ENCODE results near the gene ADIPOR2.
"Not testable (repeated sequence)": the region's sequence is repeated elsewhere in the genome, so short reads cannot be mapped to it uniquely, and the experiment has no call there.

Gene ADIPOR2

DNA sequence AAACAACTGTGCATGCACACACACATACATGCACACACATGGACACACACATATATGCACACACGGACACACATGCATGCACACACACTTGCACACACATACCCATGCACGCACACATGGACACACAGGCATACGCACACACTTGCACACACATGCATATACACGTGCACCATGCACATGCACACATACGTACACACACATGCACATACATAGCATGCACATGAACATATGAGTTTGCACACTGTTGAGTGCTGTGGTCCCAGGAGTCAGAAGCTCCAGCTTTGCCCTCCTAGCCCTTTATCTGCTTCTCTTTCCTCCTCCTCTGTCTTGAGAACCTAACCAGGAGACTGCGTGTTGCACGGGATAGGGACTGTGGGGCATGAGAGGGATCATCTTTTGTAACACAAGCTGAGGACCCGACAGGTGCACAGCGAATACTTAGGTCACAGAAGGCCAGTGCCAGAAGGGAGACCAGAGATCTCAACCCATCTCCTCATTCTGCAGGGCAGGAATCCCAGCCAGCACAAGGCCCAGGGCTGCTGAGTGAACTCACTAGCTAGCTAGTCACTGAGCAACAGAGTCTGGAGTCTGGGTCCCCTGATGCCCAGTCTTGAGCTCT lies 126.0 kb downstream of the ADIPOR2 start:
- Histone ChIP-seq H3K4me1 (peaks cover 85% of the 10 kb centered on the region), H3K27me3 (no peaks in the 10 kb centered on the region), H3K9ac (no peak overlapping the region; the same call in 1 of the 2 replicates)

DNA sequence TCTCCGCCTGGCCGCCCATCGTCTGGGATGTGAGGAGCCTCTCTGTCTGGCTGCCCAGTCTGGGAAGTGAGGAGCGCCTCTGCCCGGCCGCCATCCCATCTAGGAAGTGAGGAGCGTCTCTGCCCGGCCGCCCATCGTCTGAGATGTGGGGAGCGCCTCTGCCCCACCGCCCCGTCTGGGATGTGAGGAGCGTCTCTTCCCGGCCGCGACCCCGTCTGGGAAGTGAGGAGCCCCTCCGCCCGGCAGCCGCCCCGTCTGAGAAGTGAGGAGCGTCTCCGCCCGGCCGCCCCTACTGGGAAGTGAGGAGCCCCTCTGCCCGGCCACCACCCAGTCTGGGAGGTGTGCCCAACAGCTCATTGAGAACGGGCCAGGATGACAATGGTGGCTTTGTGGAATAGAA lies 127.1 kb downstream of the ADIPOR2 start:
- H3K4me1 ChIP-seq: peaks cover 85% of the 10 kb centered on the region
- H3K9ac ChIP-seq, H4K20me1 ChIP-seq, H3K9me3 ChIP-seq, H3K27me3 ChIP-seq, H3K4me2 ChIP-seq, H3K4me3 ChIP-seq, H3K36me3 ChIP-seq, H3K27ac ChIP-seq: not testable (repeated sequence)

More for the DNA sequence above, 126.0 kb downstream of the ADIPOR2 start:
- H3K27ac ChIP-seq: 0 out of 2 replicates have a peak overlapping the region, but pooled peaks have one; percentile 34
- H3K4me3 ChIP-seq: no peak overlapping the region
- TF ChIP-seq Cebpa-rat (IDR thresholded peaks at IDR 0.05): no peak
- peak overlapping the region; percentile 99; the same call in 1 of the 2 replicates for H3K4me2 ChIP-seq
- no peaks in the 10 kb centered on the region for H3K9me3 ChIP-seq
- H4K20me1 ChIP-seq: no peaks in the 10 kb centered on the region
- no peaks in the 10 kb centered on the region; the same call in 1 of the 2 replicates for H3K36me3 ChIP-seq

DNA sequence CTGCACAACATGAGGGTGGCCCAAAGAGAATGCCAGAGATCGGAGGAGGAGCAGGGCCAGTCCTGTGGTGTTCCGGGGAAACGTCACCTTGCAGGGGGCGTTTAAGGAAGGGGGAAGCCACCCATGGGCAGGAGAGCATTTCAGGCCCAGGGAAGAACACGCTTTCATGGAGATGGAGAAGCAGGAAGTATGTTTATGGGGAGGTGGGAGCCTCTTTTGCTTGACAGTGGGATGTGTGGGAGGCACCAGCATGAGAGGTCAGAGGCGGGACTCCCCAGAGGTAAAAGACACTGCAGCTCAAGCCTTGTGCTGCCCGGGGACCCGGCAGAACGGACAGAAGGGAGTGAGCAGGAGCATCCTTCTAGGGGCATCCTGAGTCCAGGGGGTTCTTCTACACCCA lies 128.2 kb downstream of the ADIPOR2 start:
- Histone ChIP-seq H4K20me1 (no peaks in the 10 kb centered on the region), H3K27me3 (no peaks in the 10 kb centered on the region), H3K27ac (no peak overlapping the region), H3K9ac (no peak overlapping the region), H3K4me2 (peak overlapping the region; percentile 97), H3K36me3 (peaks cover 4% of the 10 kb centered on the region; the same call in 1 of the 2 replicates), H3K4me1 (peaks cover 85% of the 10 kb centered on the region), H3K9me3 (no peaks in the 10 kb centered on the region), H3K4me3 (no peak overlapping the region)
- TF ChIP-seq Cebpa-rat (IDR thresholded peaks at IDR 0.05): no peak

- no peaks in the 10 kb centered on the region for H4K20me1 ChIP-seq
- no peak overlapping the region for H3K9ac ChIP-seq
- peaks cover 4% of the 10 kb centered on the region; the same call in 1 of the 2 replicates for H3K36me3 ChIP-seq
- peaks cover 85% of the 10 kb centered on the region for H3K4me1 ChIP-seq
- H3K27me3 ChIP-seq: no peaks in the 10 kb centered on the region
- H3K4me3 ChIP-seq: no peak overlapping the region
- H3K9me3 ChIP-seq: no peaks in the 10 kb centered on the region
- TF ChIP-seq Cebpa-rat (IDR thresholded peaks at IDR 0.05): no peak
- H3K27ac ChIP-seq: peak overlapping the region; percentile 87; the same call in 1 of the 2 replicates
- H3K4me2 ChIP-seq: peak overlapping the region; percentile 97
These were observed 128.7 kb downstream of the ADIPOR2 start for GRCh38 chr12:1819571-1819970.

- peak within 1 kb of the TSS; percentile 56 for H3K4me3 ChIP-seq
- peak within 1 kb of the TSS; percentile 74 for H3K9ac ChIP-seq
- no peaks in the 10 kb centered on the region for H3K27me3 ChIP-seq
- H3K27ac ChIP-seq: peak within 1 kb of the TSS; percentile 87
- H4K20me1 ChIP-seq: no peaks in the 10 kb centered on the region
- H3K4me2 ChIP-seq: peak within 1 kb of the TSS; percentile 97
- peaks cover 85% of the 10 kb centered on the region for H3K4me1 ChIP-seq
- H3K9me3 ChIP-seq: no peaks in the 10 kb centered on the region
- TF ChIP-seq Cebpa-rat (IDR thresholded peaks at IDR 0.05): no peak
- H3K36me3 ChIP-seq: peaks cover 10% of the 10 kb centered on the region
These were observed 129.5 kb downstream of the ADIPOR2 start, which contains the start of gene LRTM2 for GRCh38 chr12:1820191-1820895. Gene LRTM2, plus strand, starts transcription at chr12:1820565. Its CDS starts 7,584 bp downstream, at chr12:1828149.

DNA sequence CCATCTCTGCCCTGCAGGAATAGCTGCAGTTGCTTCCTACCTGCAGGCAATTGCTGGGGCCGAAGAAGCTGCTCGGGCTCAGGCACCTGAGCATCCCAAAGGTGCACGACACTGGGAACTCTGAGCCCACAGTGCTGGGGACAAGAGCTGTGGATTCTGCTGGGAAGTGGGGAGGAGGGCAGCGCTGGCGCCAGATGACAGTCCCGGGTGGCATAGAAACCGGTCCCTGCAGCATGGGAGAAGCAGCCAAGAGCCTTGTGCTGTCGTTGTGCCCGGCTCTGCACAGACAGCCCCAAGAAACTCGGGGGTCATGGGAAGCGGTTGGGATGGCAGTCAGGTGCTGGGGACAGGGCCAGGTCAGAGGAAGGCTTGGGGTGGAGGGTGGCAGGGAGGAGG lies 130.0 kb downstream of the ADIPOR2 start:
- Histone ChIP-seq H3K27me3 (no peaks in the 10 kb centered on the region), H3K9ac (peak overlapping the region; percentile 74), H3K4me3 (peak overlapping the region; percentile 56), H3K9me3 (no peaks in the 10 kb centered on the region), H3K4me2 (peak overlapping the region; percentile 97), H3K4me1 (peaks cover 85% of the 10 kb centered on the region), H3K36me3 (peaks cover 15% of the 10 kb centered on the region), H4K20me1 (no peaks in the 10 kb centered on the region), H3K27ac (peak overlapping the region; percentile 87)
- TF ChIP-seq Cebpa-rat (IDR thresholded peaks at IDR 0.05): no peak

- H3K9ac ChIP-seq: peak overlapping the region; percentile 74
- peaks cover 15% of the 10 kb centered on the region for H3K36me3 ChIP-seq
- peak overlapping the region; percentile 56 for H3K4me3 ChIP-seq
- H3K4me2 ChIP-seq: peak overlapping the region; percentile 97
- H4K20me1 ChIP-seq: no peaks in the 10 kb centered on the region
- TF ChIP-seq Cebpa-rat (IDR thresholded peaks at IDR 0.05): no peak
- H3K4me1 ChIP-seq: peaks cover 85% of the 10 kb centered on the region
- peak overlapping the region; percentile 87 for H3K27ac ChIP-seq
- no peaks in the 10 kb centered on the region for H3K9me3 ChIP-seq
- no peaks in the 10 kb centered on the region for H3K27me3 ChIP-seq
These were observed 130.9 kb downstream of the ADIPOR2 start for GRCh38 chr12:1821805-1822204.

- no peaks in the 10 kb centered on the region for H3K27me3 ChIP-seq
- no peaks in the 10 kb centered on the region for H4K20me1 ChIP-seq
- peak overlapping the region; percentile 56 for H3K4me3 ChIP-seq
- TF ChIP-seq Cebpa-rat (IDR thresholded peaks at IDR 0.05): no peak
- no peaks in the 10 kb centered on the region for H3K9me3 ChIP-seq
- H3K36me3 ChIP-seq: peaks cover 15% of the 10 kb centered on the region; the same call in 1 of the 2 replicates
- H3K9ac ChIP-seq: peak overlapping the region; percentile 74
- peak overlapping the region; percentile 97 for H3K4me2 ChIP-seq
- H3K27ac ChIP-seq: peak overlapping the region; percentile 87
- H3K4me1 ChIP-seq: peaks cover 88% of the 10 kb centered on the region
These were observed 131.8 kb downstream of the ADIPOR2 start for GRCh38 chr12:1822699-1823098.

- TF ChIP-seq Cebpa-rat (IDR thresholded peaks at IDR 0.05): no peak
- Histone ChIP-seq H3K4me2 (peak overlapping the region; percentile 97), H3K36me3 (peaks cover 15% of the 10 kb centered on the region), H3K27me3 (no peaks in the 10 kb centered on the region), H3K9me3 (no peaks in the 10 kb centered on the region), H4K20me1 (no peaks in the 10 kb centered on the region), H3K9ac (peak overlapping the region; percentile 74), H3K27ac (peak overlapping the region; percentile 87), H3K4me3 (peak overlapping the region; percentile 56; the same call in 1 of the 2 replicates), H3K4me1 (peaks cover 93% of the 10 kb centered on the region)
These were observed 132.4 kb downstream of the ADIPOR2 start for GRCh38 chr12:1823237-1823636.

Measured in BLaER1 (cell line).